Amniotic epithelial cell (primary cell): ENCODE results near the gene FOSL1.
A peak's percentile ranks its signal among the peaks of the same experiment; 100 is the strongest.

Source experiments
- DNase-seq: peaks from one replicate; pipeline ENCODE4 v3.0.0-alpha.2; 2010; ENCODE audit warnings: low read depth

FOSL1 gene

GRCh38 chr11:65900125-65900898 lies at the start of gene FOSL1:
Gene FOSL1, minus strand, starts transcription at chr11:65900388. Its CDS starts 49 bp downstream, at chr11:65900339.
- peak; percentile 92 for DNase-seq

- no peak for DNase-seq
Measured at GRCh38 chr11:65947603-65948125, 47.5 kb upstream of the FOSL1 start.

- DNase-seq: no peak
Measured at GRCh38 chr11:65947133-65947532, 46.9 kb upstream of the FOSL1 start.

GRCh38 chr11:65946655-65947054 lies 46.5 kb upstream of the FOSL1 start:
- no peak for DNase-seq

GRCh38 chr11:65945941-65946558 lies 45.9 kb upstream of the FOSL1 start:
- DNase-seq: no peak

- DNase-seq: no peak
Measured at GRCh38 chr11:65945430-65945911, 45.3 kb upstream of the FOSL1 start, which contains the start of gene TSGA10IP. Gene TSGA10IP, plus strand, starts transcription at chr11:65945480. Its CDS starts 196 bp downstream, at chr11:65945676.

- no peak for DNase-seq
Measured at GRCh38 chr11:65944767-65945166, 44.6 kb upstream of the FOSL1 start.

- no peak for DNase-seq
Measured at GRCh38 chr11:65944191-65944590, 44.0 kb upstream of the FOSL1 start.

- no peak for DNase-seq
Measured at GRCh38 chr11:65942531-65942930, 42.3 kb upstream of the FOSL1 start.

- DNase-seq: no peak
Measured at GRCh38 chr11:65941720-65942310, 41.6 kb upstream of the FOSL1 start.

GRCh38 chr11:65937766-65938165 lies 37.6 kb upstream of the FOSL1 start:
- DNase-seq: no peak

- no peak for DNase-seq
Measured at GRCh38 chr11:65934014-65934413, 33.8 kb upstream of the FOSL1 start.

GRCh38 chr11:65932558-65932919 lies 32.4 kb upstream of the FOSL1 start:
- DNase-seq: peak; percentile 28

- DNase-seq: no peak
Measured at GRCh38 chr11:65931773-65932557, 31.8 kb upstream of the FOSL1 start.

GRCh38 chr11:65928667-65929066 lies 28.5 kb upstream of the FOSL1 start:
- DNase-seq: no peak

- DNase-seq: no peak
Measured at GRCh38 chr11:65927904-65928397, 27.8 kb upstream of the FOSL1 start.

- DNase-seq: no peak
Measured at GRCh38 chr11:65925397-65925796, 25.2 kb upstream of the FOSL1 start.

GRCh38 chr11:65922565-65922964 lies 22.4 kb upstream of the FOSL1 start:
- DNase-seq: no peak

- no peak for DNase-seq
Measured at GRCh38 chr11:65921876-65922275, 21.7 kb upstream of the FOSL1 start.

GRCh38 chr11:65921033-65921555 lies 20.9 kb upstream of the FOSL1 start:
- no peak for DNase-seq

GRCh38 chr11:65920372-65920802 lies 20.2 kb upstream of the FOSL1 start:
- no peak for DNase-seq
